Ramos (cell line): ENCODE results near the gene TARS1.
"Not testable (repeated sequence)": the region's sequence is repeated elsewhere in the genome, so short reads cannot be mapped to it uniquely, and the experiment has no call there.

ENCODE experiments used
- in situ Hi-C: fragments of 300-500 bp; cut with MboI; formaldehyde crosslinking; loops from one replicate; pipeline ENCODE4 v1.14.3; 2022; ENCODE audit warnings: low sequenced_read_pairs; ENCODE audit not compliant: unreplicated experiment

The TARS1 gene

GRCh38 chr5:33477816-33478215 is 37.1 kb downstream of the TARS1 start:
- in situ Hi-C loops = no loop called here

- in situ Hi-C loops = no loop called here
Observed at GRCh38 chr5:33479311-33479710, 38.5 kb downstream of the TARS1 start.

GRCh38 chr5:33480876-33481275 is 40.1 kb downstream of the TARS1 start:
- in situ Hi-C loops = no loop called here

- in situ Hi-C loops = no loop called here
Observed at GRCh38 chr5:33482335-33482734, 41.6 kb downstream of the TARS1 start.

GRCh38 chr5:33487236-33487635 is 46.5 kb downstream of the TARS1 start:
- in situ Hi-C loops = no loop called here

GRCh38 chr5:33488558-33489355 is 48.0 kb downstream of the TARS1 start:
- in situ Hi-C loops = no loop called here

GRCh38 chr5:33489481-33490067 is 48.8 kb downstream of the TARS1 start:
- in situ Hi-C loops = no loop called here

- in situ Hi-C loops = no loop called here
Observed at GRCh38 chr5:33490071-33490665, 49.4 kb downstream of the TARS1 start.

GRCh38 chr5:33491941-33492340 is 51.2 kb downstream of the TARS1 start:
- in situ Hi-C loops = no loop called here

GRCh38 chr5:33494466-33494865 is 53.7 kb downstream of the TARS1 start:
- in situ Hi-C loops = no loop called here

- in situ Hi-C loops = no loop called here
Observed at GRCh38 chr5:33501260-33501659, 60.5 kb downstream of the TARS1 start.

- in situ Hi-C loops = no loop called here
Observed at GRCh38 chr5:33501899-33502298, 61.1 kb downstream of the TARS1 start.

- in situ Hi-C loops = no loop called here
Observed at GRCh38 chr5:33504570-33504969, 63.8 kb downstream of the TARS1 start.

- in situ Hi-C loops = no loop called here
Observed at GRCh38 chr5:33507426-33507825, 66.7 kb downstream of the TARS1 start.

- in situ Hi-C loops = no loop called here
Observed at GRCh38 chr5:33509036-33509435, 68.3 kb downstream of the TARS1 start.

GRCh38 chr5:33513462-33514185 is 72.9 kb downstream of the TARS1 start:
- in situ Hi-C loops = no loop called here

- in situ Hi-C loops = not testable (repeated sequence)
Observed at GRCh38 chr5:33515366-33515765, 74.6 kb downstream of the TARS1 start.

GRCh38 chr5:33516421-33516820 is 75.7 kb downstream of the TARS1 start:
- in situ Hi-C loops = no loop called here
